K562 (cell line): ENCODE results near the gene SNX4. TPM values are rescaled to one million over a fixed set of nuclear protein-coding genes. Genes with fewer than 3 reads are reported as not detected.

ENCODE experiments used
- AFF4 ChIP-seq: sonication (generic); formaldehyde crosslinking; IDR thresholded peaks from 2 replicates; pipeline ENCODE4 v1.8.0; 2023; ENCODE audit warnings: mild to moderate bottlenecking, missing genetic modification reagents
- BRF1 ChIP-seq: IDR thresholded peaks from 3 replicates; pipeline ENCODE4 v1.6.1; 2011; ENCODE audit warnings: borderline replicate concordance, mild to moderate bottlenecking; ENCODE audit not compliant: insufficient read length; ENCODE audit errors: extremely low read depth
- CBFA2T2 ChIP-seq: fragments of 450-650 bp; conservative IDR thresholded peaks from 2 replicates; pipeline ENCODE4 v1.6.1; 2017; ENCODE audit warnings: mild to moderate bottlenecking
- CBX8 ChIP-seq: fragments of 200-600 bp; sonication (generic); IDR thresholded peaks from 2 replicates; pipeline ENCODE4 v1.6.1; 2012; ENCODE audit warnings: borderline replicate concordance, mixed run types, low read depth, mild to moderate bottlenecking, moderate library complexity, mixed read lengths, low read length, control low read depth, inconsistent platforms; ENCODE audit not compliant: poor library complexity, severe bottlenecking; ENCODE audit errors: extremely low read depth
- E2F4 ChIP-seq: sonication (generic); formaldehyde crosslinking; IDR thresholded peaks from 2 replicates; pipeline ENCODE4 v1.8.0; 2022; ENCODE audit warnings: mild to moderate bottlenecking, low read depth, missing genetic modification reagents
- EP300 ChIP-seq: IDR thresholded peaks from 2 replicates; pipeline ENCODE4 v1.6.1; 2012; ENCODE audit warnings: low read length, improper control_type of control experiment
- FOXO4 ChIP-seq: fragments of 450-650 bp; formaldehyde crosslinking; IDR thresholded peaks from 2 replicates; pipeline ENCODE4 v1.4.0; 2020; ENCODE audit warnings: mild to moderate bottlenecking, moderate library complexity
- GATAD2A ChIP-seq: fragments of 450-650 bp; IDR thresholded peaks from 2 replicates; pipeline ENCODE4 v1.6.1; 2017
- GTF2B ChIP-seq: IDR thresholded peaks from 2 replicates; pipeline ENCODE4 v1.6.1; 2011; ENCODE audit not compliant: insufficient read length; ENCODE audit errors: extremely low read depth
- NUFIP1 ChIP-seq: fragments of 450-650 bp; IDR thresholded peaks from 2 replicates; pipeline ENCODE4 v1.6.1; 2018; ENCODE audit not compliant: partially characterized antibody
- RBBP5 ChIP-seq: fragments of 200-600 bp; sonication (generic); IDR thresholded peaks from 2 replicates; pipeline ENCODE4 v1.6.1; 2012; ENCODE audit warnings: borderline replicate concordance, mild to moderate bottlenecking, low read length, control low read depth, inconsistent platforms; ENCODE audit not compliant: insufficient read depth, poor library complexity, severe bottlenecking
- SIN3B ChIP-seq: fragments of 450-650 bp; IDR thresholded peaks from 2 replicates; pipeline ENCODE4 v1.6.1; 2017; ENCODE audit warnings: low read depth, mild to moderate bottlenecking, moderate library complexity
- SP2 ChIP-seq: IDR thresholded peaks from 2 replicates; pipeline ENCODE4 v1.6.1; 2011; ENCODE audit warnings: mild to moderate bottlenecking, low read depth, low read length, moderate library complexity; ENCODE audit not compliant: poor library complexity, severe bottlenecking; ENCODE audit errors: extremely low read depth
- STAT5B ChIP-seq: fragments of 250-450 bp; sonication (Bioruptor Pico); IDR thresholded peaks from 2 replicates; pipeline ENCODE4 v1.8.0; 2021; ENCODE audit warnings: mild to moderate bottlenecking, inconsistent platforms
- TOE1 ChIP-seq, 2 experiments: fragments of 450-650 bp in 1 of 2; sonication (generic) in 1 of 2; formaldehyde crosslinking in 1 of 2; IDR thresholded peaks; 2 replicates each; pipeline versions ENCODE4 v1.7.1 to v1.8.0; 2016 to 2022; ENCODE audit warnings: borderline replicate concordance in 2 of 2, mild to moderate bottlenecking in 2 of 2, antibody characterized with exemption in 1 of 2, inconsistent platforms in 1 of 2, low read depth in 1 of 2, missing genetic modification reagents in 1 of 2, moderate library complexity in 1 of 2
- TRIM24 ChIP-seq, 2 experiments: fragments of 450-650 bp; IDR thresholded peaks; 2 replicates each; pipeline ENCODE4 v1.6.1; 2016
- ZBTB5 ChIP-seq: fragments of 450-650 bp; IDR thresholded peaks from 2 replicates; pipeline ENCODE4 v1.6.1; 2017; ENCODE audit warnings: antibody characterized with exemption
- ZNF584 ChIP-seq: fragments of 200-800 bp; sonication (Bioruptor generic); IDR thresholded peaks from 2 replicates; pipeline ENCODE4 v1.6.1; 2016; ENCODE audit warnings: low read depth, mild to moderate bottlenecking, missing genetic modification characterization, missing compliant biosample characterization
- polyA plus RNA-seq, 8 experiments: library from polyadenylated mRNA; depleted of rRNA in 4 of 8; stranded (reverse) in 5 of 8; unstranded in 3 of 8; fragments of >200 nt; fragmentation: Nextera tagmentation in 2 of 8; fragmentation: Illumina TruSeq in 1 of 8; extraction: Ambion mirVana in 2 of 8; extraction: Trizol in 1 of 8; gene quantifications; 2 replicates each; pipeline versions ENCODE4 v1.2.1 to v1.2.3, GENCODE V29; 2011 to 2014; ENCODE audit warnings: inconsistent platforms in 1 of 8, missing spikeins in 1 of 8
- total RNA-seq, 7 experiments: library from RNA; depleted of rRNA in 6 of 7; stranded (reverse); fragments of >200 nt in 6 of 7; fragmentation: Illumina TruSeq in 2 of 7; extraction: Trizol in 2 of 7; gene quantifications; 2 replicates each; pipeline versions ENCODE4 v1.2.1 to v1.2.3, GENCODE V29; 2011 to 2021; ENCODE audit warnings: low replicate concordance in 1 of 7

Gene SNX4
- total and polyA plus RNA-seq, 9 of the 15 experiments (the other 6 are each of a cell fraction or from before 2014, with no cell fraction given) = 11.4 to 40.3 (median 30.0) TPM

- TF ChIP-seq TOE1 (IDR thresholded peaks at IDR 0.05; ENCODE audit: borderline replicate concordance) (peak; percentile 78), TOE1 (CRISPR knock-in tag; IDR thresholded peaks at IDR 0.05; ENCODE audit: borderline replicate concordance, low read depth) (no peak), CBX8 (no peak), CBFA2T2 (peak; percentile 100), TRIM24 (IDR thresholded peaks at IDR 0.05) (peak; percentile 100), GTF2B (no peak), ZBTB5 (no peak), ZNF584 (CRISPR knock-in tag) (peak; percentile 60; the same call in 1 of the 2 replicates), AFF4 (CRISPR knock-in tag) (no peak), NUFIP1 (no peak), BRF1 (no peak), FOXO4 (CRISPR knock-in tag) (no peak), EP300 (peak; percentile 97), SP2 (no peak), STAT5B (CRISPR knock-in tag) (no peak), SIN3B (no peak), E2F4 (CRISPR knock-in tag) (no peak), RBBP5 (no peak), GATAD2A (0 out of 2 replicates have a peak, but pooled peaks have one; percentile 13)
Measured at GRCh38 chr3:125433091-125433534, 86.9 kb downstream of the SNX4 start (continued).
